Mucosa of descending colon (tissue), 3 donors: ENCODE measurements around the gene MVB12A. TPM values are rescaled to one million over a fixed set of nuclear protein-coding genes. Genes with fewer than 3 reads are reported as not detected.

ENCODE experiments used
- ATAC-seq: fragments of 200-7000 bp; cut with Tn5 transposase; one replicate; pipeline ENCODE4 v1.9.1; 2020; ENCODE audit warnings: mild to moderate bottlenecking, moderate library complexity
- DNase-seq, 3 donors: peaks; one replicate each; pipeline ENCODE4 v3.0.0-alpha.2; 2020
- H3K36me3 ChIP-seq: fragments of 200-600 bp; one replicate; pipeline ENCODE4 v1.8.0; 2021; ENCODE audit warnings: low read depth, mild to moderate bottlenecking
- H3K4me1 ChIP-seq: fragments of 200-600 bp; one replicate; pipeline ENCODE4 v1.8.0; 2021; ENCODE audit warnings: low read depth, mild to moderate bottlenecking
- H3K4me3 ChIP-seq: fragments of 200-600 bp; one replicate; pipeline ENCODE4 v1.8.0; 2021; ENCODE audit warnings: mild to moderate bottlenecking
- H3K9me3 ChIP-seq: fragments of 200-600 bp; one replicate; pipeline ENCODE4 v1.8.0; 2021; ENCODE audit warnings: mild to moderate bottlenecking
- CTCF ChIP-seq: fragments of 200-600 bp; IDR thresholded peaks from one replicate; pipeline ENCODE4 v1.8.0; 2022; ENCODE audit warnings: antibody characterized with exemption, mild to moderate bottlenecking
- intact Hi-C, 2 donors: fragments of 100-400 bp; cut with DNase I in 1 of 2; cut with micrococcal nuclease in 1 of 2; formaldehyde crosslinking; loops; one replicate each; pipeline versions ENCODE4 v1.11.0 to v1.11.1; 2022; cut with DNase I, micrococcal nuclease
- total RNA-seq, 3 donors: library from RNA; stranded (reverse); fragmentation: NEBNext Ultra II Directional in 2 of 3; extraction: Animal tissue kit (Norgen Biotek cat#: 25700) in 2 of 3; gene quantifications; one replicate each; pipeline versions ENCODE4 v1.2.1 to v1.2.4, GENCODE V29; 2021 to 2023
- donor health status: DM: no; HTN: no; CAD: no; lungs with moderate emphysema.
- donor health status: DM: no; HTN: no; CAD: no.
- donor health status: DM: no; HTN: yes; CAD: no.

Gene MVB12A
- total RNA-seq, 3 donors from 2014 or later: 42.7 to 53.3 (median 52.1) TPM

DNA sequence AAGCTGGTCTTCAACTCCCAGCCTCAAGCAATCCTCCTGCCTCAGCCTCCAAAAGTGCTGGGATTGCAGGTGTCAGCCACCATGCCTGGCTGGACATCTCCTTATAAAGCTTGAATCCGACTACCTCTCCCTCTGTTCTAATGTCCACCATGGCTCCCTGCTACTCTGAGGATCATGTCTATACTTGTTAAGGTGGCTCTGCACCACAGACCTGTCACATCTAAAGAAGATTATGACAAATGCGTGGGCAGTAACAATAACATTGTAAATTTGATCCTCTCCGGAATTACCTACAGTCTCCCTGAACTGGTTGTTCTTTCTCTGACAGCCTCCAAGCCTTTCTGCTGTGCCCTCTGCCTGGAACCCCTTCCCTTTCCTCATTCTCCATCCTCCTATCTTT, 39.1 kb downstream of the MVB12A start:
- no peaks in the 10 kb centered on the region for H3K36me3 ChIP-seq
- DNase-seq: no peak
- H3K9me3 ChIP-seq: no peaks in the 10 kb centered on the region
- H3K4me1 ChIP-seq: no peaks in the 10 kb centered on the region
- TF ChIP-seq CTCF: no peak
- intact Hi-C loops: no loop called here
- no peak for ATAC-seq
- H3K4me3 ChIP-seq: no peak overlapping the region

GRCh38 chr19:17460372-17461230, 40.8 kb downstream of the MVB12A start, which contains the start of gene NXNL1:
Gene NXNL1, minus strand, starts transcription at chr19:17460926. Its CDS starts 57 bp downstream, at chr19:17460869.
- ATAC-seq: no peak
- no peak for TF ChIP-seq CTCF
- DNase-seq: no peak
- Histone ChIP-seq H3K36me3 (no peaks in the 10 kb centered on the region), H3K4me3 (no peak within 1 kb of the TSS), H3K9me3 (no peaks in the 10 kb centered on the region), H3K4me1 (no peaks in the 10 kb centered on the region)
- intact Hi-C loops: loop anchor here in 1 of 2 donors (10.0 kb wide), 1 partner anchor 66 kb away; the partner anchor contains the start of gene CCDC194

DNA sequence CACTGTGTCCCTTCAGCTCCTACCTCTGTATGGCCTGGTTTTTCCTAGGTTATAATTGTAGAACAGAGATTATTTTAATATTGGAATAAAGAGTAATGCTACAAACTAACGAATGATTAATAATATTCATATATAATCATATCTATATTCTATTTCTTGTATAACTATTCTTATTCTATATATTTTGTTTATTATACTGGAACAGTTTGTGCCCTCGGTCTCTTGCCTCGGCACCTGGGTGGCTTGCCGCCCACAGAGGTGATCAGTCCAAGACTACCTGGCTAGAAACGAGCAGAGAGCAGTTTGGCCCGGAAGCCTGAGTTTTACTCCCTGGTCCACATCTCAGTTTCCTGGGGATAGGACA, 46.6 kb downstream of the MVB12A start:
- no peaks in the 10 kb centered on the region for H3K4me1 ChIP-seq
- no peak for TF ChIP-seq CTCF
- H3K9me3 ChIP-seq: no peaks in the 10 kb centered on the region
- H3K36me3 ChIP-seq: no peaks in the 10 kb centered on the region
- ATAC-seq (no peak), DNase-seq (no peak)
- intact Hi-C loops: loop anchor here in 1 of 2 donors (10.0 kb wide), 1 partner anchor 72 kb away; the partner anchor contains the start of gene CCDC194
- no peak overlapping the region for H3K4me3 ChIP-seq

DNA sequence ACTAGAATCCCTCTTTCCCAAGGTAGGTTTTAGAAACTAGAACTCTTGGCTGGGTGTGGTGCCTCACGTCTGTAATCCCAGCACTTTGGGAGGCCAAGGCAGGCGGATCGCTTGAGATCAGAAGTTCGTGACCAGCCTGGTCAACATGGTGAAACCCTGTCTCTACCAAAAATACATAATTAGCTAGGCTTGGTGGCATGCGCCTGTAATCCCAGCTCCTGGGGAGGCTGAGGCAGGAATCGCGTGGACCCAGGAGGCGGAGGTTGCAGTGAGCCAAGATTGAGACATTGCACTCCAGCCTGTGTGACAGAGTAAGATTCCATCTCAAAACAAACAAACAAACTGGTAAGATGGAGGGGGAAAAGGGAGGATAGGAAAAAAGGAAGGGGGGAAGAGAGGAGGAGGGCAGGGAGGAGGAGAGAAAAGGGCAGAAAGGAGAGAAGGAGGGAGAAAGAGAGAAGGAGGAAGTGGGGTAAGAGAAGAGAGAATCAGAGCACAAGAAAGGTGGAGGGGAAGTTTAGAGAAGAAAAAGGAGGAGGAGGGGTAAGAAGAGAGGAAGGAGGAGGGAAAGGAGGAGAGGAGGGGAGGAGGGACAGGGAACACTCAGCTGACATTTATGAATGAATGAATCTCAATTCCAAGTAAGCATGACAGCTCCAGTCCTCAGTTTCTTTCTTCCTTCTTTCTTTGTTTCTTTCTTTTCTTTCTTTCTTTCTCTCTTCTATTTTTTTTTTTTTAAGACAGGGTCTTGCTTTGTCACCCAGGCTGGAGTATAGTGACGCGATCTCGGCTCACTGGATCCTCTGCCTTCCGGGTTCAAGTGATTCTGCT, 47.8 kb downstream of the MVB12A start:
- TF ChIP-seq CTCF: no peak
- ATAC-seq (no peak), DNase-seq (no peak)
- H3K4me3 ChIP-seq: no peak overlapping the region
- H3K4me1 ChIP-seq: no peaks in the 10 kb centered on the region
- H3K9me3 ChIP-seq: no peaks in the 10 kb centered on the region
- no peaks in the 10 kb centered on the region for H3K36me3 ChIP-seq
- intact Hi-C loops: loop anchor here in 1 of 2 donors (10.0 kb wide), 1 partner anchor 73 kb away; the partner anchor contains the start of gene CCDC194

DNA sequence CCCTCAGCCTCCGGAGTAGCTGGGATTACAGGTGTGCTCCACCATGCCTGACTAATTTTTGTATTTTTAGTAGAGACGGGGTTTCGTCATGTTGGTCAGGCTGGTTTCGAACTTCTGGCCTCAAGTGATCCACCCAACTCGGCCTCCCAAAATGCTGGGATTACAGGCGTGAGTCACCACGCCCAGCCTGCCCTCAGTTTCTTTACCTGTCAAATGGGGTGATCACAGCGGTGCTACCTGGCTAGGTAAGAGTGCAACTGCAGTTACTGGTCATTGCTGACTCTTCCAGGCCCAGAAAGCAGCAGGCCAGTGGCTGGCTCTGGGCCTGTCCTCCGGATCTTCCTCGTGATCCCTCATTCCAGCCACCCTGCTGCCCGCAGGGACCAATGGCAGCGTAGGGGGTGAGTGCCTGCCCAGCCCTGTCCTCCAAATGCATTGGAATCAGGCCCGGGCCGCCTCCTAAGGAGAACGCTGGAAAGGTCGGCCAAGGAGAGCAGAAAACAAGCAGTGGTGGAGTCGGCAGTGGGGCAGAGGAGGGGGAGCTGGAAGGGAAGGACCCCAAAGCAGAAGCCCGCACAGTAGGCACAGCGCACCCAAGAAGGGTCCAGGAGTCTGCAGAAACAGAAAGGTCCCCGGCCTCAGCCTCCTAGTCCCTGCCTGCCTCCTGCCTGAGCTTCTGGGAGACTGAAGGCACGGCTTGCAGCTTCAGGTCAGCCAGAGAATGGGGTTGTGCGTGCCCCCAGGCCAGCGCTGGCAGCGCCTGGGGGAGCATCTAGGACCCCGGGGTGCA, 48.6 kb downstream of the MVB12A start:
- ATAC-seq (no peak), DNase-seq (peak in 1 of 3 donors; percentile 53)
- no peak for TF ChIP-seq CTCF
- no peaks in the 10 kb centered on the region for H3K9me3 ChIP-seq
- H3K4me1 ChIP-seq: no peaks in the 10 kb centered on the region
- H3K36me3 ChIP-seq: no peaks in the 10 kb centered on the region
- H3K4me3 ChIP-seq: no peak overlapping the region
- intact Hi-C loops: loop anchor here in 1 of 2 donors (10.0 kb wide), 1 partner anchor 74 kb away; the partner anchor contains the start of gene CCDC194
